ENCODE data around the gene ZGRF1.
"Not testable (repeated sequence)": the region's sequence is repeated elsewhere in the genome, so short reads cannot be mapped to it uniquely, and the experiment has no call there.

ZGRF1 gene

DNA sequence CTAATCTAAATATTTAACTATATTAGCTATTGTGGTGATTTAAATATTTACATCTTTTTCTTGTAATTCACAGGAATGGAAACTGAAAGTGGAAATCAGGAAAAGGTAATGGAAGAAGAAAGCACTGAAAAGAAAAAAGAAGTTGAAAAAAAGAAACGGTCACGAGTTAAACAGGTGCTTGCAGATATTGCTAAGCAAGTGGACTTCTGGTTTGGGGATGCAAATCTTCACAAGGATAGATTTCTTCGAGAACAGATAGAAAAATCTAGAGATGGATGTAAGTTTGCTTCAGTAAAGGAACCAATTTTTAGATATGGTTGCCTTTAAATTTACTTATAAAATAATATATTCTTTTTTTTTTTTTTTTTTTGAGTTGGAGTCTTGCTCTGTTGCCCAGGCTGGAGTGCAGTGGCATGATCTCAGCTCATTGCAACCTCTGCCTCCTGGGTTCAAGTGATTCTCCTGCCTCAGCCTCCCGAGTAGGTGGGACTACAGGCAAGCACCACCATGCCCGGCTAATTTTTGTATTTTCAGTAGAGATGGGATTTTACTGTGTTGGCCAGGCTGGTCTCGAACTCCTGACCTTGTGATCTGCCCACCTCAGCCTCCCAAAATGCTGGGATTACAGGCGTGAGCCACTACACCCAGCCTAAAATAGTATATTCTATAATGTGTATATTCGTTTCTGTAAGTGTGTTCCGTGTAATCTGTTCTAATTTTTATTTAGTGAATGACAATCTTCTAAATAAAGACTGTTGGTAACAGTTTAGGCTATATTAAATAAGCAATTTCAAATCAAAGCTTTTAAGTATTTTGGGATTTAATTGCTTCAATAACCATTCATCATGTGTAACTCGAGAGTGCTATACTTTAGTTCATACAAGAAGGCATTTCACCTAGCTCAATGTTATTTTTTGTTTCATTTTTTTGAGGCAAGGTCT, 8.2 kb upstream of the ZGRF1 start:
- H3K4me1 ChIP-seq (ENCODE audit: control insufficient read depth, insufficient read depth, low read length); H3K4me3 ChIP-seq (ENCODE audit: low read length in 2 of 2); H3K9ac ChIP-seq (ENCODE audit: low read length in 2 of 2); H3K27ac ChIP-seq (ENCODE audit: low read length); H3K27me3 ChIP-seq (ENCODE audit: control insufficient read depth in 1 of 2, insufficient read depth in 2 of 2, low read length in 2 of 2); H3K9me3 ChIP-seq (ENCODE audit: control insufficient read depth in 2 of 2, low read length in 2 of 2): not testable (repeated sequence)
- H3K36me3 ChIP-seq (ENCODE audit: control insufficient read depth in 2 of 2, insufficient read depth in 2 of 2, low read length in 2 of 2): peaks cover 17 to 22% of the 10 kb centered on the region in 2 donors

DNA sequence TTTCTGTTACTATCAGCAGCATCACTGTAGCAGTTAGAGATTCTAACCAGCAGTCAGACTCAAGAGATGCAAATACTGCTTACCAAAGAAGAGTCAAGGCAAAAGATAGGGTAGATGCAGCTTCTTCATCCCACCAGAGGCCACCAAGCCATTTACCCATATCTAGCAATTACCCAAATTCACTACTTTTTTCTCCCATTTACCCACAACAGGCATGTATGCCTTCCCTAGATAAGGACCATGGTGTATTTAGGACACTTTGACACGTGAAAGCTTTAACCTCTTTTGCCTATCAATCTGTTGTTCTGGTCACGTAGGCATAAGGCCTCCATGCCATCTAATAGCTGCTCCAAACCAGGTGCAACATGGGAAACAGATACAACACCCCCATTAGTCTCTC, 5.8 kb upstream of the ZGRF1 start:
- Histone ChIP-seq H3K9me3 (ENCODE audit: control insufficient read depth in 2 of 2, low read length in 2 of 2) (no peaks in the 10 kb centered on the region), H3K27me3 (ENCODE audit: control insufficient read depth in 1 of 2, insufficient read depth in 2 of 2, low read length in 2 of 2) (no peaks in the 10 kb centered on the region), H3K4me3 (ENCODE audit: low read length in 2 of 2) (no peak overlapping the region), H3K4me1 (ENCODE audit: control insufficient read depth, insufficient read depth, low read length) (no peaks in the 10 kb centered on the region), H3K9ac (ENCODE audit: low read length in 2 of 2) (no peak overlapping the region), H3K36me3 (ENCODE audit: control insufficient read depth in 2 of 2, insufficient read depth in 2 of 2, low read length in 2 of 2) (peaks cover 9 to 14% of the 10 kb centered on the region in 2 donors), H3K27ac (ENCODE audit: low read length) (no peak overlapping the region)

DNA sequence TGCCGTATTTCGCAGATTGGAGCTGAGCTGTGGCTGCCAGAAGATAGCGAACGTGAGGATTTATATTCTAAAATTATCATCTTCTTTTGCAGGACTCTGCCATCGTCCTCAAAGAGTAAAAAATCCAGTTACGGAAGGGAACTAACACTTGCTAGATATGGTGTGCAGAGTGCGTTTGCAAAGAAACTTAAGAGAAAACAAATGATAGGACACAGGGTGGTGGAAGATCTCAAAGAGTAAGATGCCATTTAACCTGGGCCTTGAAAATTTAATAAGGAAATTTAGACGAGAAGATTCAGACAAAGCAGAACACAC, 800 bp upstream of the ZGRF1 start:
- H3K4me3 ChIP-seq (ENCODE audit: low read length in 2 of 2): peak overlapping the region; percentile 91 to 100
- H3K27me3 ChIP-seq (ENCODE audit: control insufficient read depth in 1 of 2, insufficient read depth in 2 of 2, low read length in 2 of 2): no peaks in the 10 kb centered on the region
- no peaks in the 10 kb centered on the region for H3K9me3 ChIP-seq (ENCODE audit: control insufficient read depth in 2 of 2, low read length in 2 of 2)
- no peaks in the 10 kb centered on the region for H3K36me3 ChIP-seq (ENCODE audit: control insufficient read depth in 2 of 2, insufficient read depth in 2 of 2, low read length in 2 of 2)
- peak overlapping the region; percentile 96 for H3K27ac ChIP-seq (ENCODE audit: low read length)
- H3K4me1 ChIP-seq (ENCODE audit: control insufficient read depth, insufficient read depth, low read length): peaks cover 4% of the 10 kb centered on the region
- peak overlapping the region; percentile 96 to 98 for H3K9ac ChIP-seq (ENCODE audit: low read length in 2 of 2)

DNA sequence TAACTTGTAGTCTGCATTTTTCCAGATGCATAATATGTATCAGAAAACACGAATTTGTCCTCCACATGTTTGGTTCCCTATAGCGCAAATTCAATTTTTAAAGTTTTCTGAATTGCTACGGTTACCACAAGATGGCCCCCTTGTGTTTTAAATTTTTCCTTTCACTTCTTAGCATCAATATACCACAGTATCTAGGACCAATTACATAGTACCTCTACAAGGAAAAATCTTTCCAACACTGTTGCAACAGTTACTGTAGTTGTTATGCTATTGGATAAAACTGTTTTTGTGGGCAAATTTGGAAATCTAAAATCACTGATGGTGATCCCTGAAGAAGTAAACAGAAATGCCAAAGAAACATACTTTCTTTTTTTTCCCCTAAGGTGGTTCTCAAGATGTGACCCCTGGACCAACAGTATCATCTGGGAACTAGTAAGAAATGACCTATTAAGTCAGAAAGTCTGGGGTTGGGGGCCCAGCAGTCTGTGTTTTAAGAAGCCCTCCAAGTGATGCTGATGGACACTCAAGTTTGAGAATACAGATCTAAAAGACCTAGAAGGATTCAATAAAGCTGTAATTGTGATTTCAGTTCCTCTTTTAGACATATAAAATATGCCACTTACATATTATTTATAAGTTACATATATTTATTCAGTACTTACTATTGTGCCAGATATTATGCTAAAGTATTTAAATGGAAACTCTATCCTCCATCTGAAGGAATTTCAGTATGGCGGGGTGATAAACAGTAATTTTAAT, 3.1 kb downstream of the ZGRF1 start:
- Histone ChIP-seq H3K36me3 (ENCODE audit: control insufficient read depth in 2 of 2, insufficient read depth in 2 of 2, low read length in 2 of 2) (no peaks in the 10 kb centered on the region), H3K9me3 (ENCODE audit: control insufficient read depth in 2 of 2, low read length in 2 of 2) (no peaks in the 10 kb centered on the region), H3K4me1 (ENCODE audit: control insufficient read depth, insufficient read depth, low read length) (peaks cover 4% of the 10 kb centered on the region), H3K9ac (ENCODE audit: low read length in 2 of 2) (no peak overlapping the region), H3K27ac (ENCODE audit: low read length) (no peak overlapping the region), H3K4me3 (ENCODE audit: low read length in 2 of 2) (no peak overlapping the region), H3K27me3 (ENCODE audit: control insufficient read depth in 1 of 2, insufficient read depth in 2 of 2, low read length in 2 of 2) (no peaks in the 10 kb centered on the region)

DNA sequence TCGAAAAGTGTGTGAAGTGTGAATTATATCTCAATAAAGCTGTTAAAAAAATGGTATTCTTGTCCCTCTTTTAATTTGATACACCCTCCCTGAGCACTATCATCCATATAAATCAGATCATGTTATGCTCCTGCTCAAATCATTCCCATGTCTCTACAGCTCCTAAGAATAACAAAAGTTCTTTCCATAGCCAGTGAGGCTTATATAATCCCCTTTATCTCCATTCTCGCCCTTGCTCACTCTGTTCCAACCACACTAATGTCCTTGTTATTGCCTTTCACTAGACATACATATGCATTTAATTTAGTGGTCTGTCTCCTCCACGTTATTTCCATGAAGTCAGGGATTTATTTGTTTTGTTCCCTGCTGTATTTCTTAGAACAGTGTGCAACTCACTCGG, 10.5 kb downstream of the ZGRF1 start:
- Histone ChIP-seq H3K36me3 (ENCODE audit: control insufficient read depth in 2 of 2, insufficient read depth in 2 of 2, low read length in 2 of 2) (no peaks in the 10 kb centered on the region), H3K27ac (ENCODE audit: low read length) (no peak overlapping the region), H3K4me1 (ENCODE audit: control insufficient read depth, insufficient read depth, low read length) (no peaks in the 10 kb centered on the region), H3K9ac (ENCODE audit: low read length in 2 of 2) (no peak overlapping the region), H3K9me3 (ENCODE audit: control insufficient read depth in 2 of 2, low read length in 2 of 2) (no peaks in the 10 kb centered on the region), H3K27me3 (ENCODE audit: control insufficient read depth in 1 of 2, insufficient read depth in 2 of 2, low read length in 2 of 2) (no peaks in the 10 kb centered on the region), H3K4me3 (ENCODE audit: low read length in 2 of 2) (no peak overlapping the region)

DNA sequence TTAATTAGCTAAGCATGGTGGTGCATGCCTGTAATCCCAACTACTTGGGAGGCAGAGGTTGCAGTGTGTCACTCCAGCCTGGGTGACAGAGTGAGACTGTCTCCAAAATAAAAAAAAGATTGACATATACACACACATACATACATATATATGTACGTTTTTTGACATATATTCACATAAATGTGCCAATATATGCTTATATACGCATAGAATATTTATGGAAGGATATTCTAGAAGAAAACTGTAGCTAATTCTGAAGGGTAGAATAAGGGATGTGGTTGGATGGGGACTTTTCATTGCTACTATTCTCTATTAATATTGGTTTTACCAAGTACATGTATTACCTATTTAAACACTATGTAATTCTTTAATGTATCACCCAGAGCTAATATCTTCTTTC, 19.7 kb downstream of the ZGRF1 start:
- Histone ChIP-seq H3K9ac (ENCODE audit: low read length in 2 of 2) (no peak overlapping the region), H3K27me3 (ENCODE audit: control insufficient read depth in 1 of 2, insufficient read depth in 2 of 2, low read length in 2 of 2) (no peaks in the 10 kb centered on the region), H3K9me3 (ENCODE audit: control insufficient read depth in 2 of 2, low read length in 2 of 2) (no peaks in the 10 kb centered on the region), H3K36me3 (ENCODE audit: control insufficient read depth in 2 of 2, insufficient read depth in 2 of 2, low read length in 2 of 2) (peaks cover 0 to 3% of the 10 kb centered on the region in 2 donors), H3K4me3 (ENCODE audit: low read length in 2 of 2) (no peak overlapping the region), H3K27ac (ENCODE audit: low read length) (no peak overlapping the region), H3K4me1 (ENCODE audit: control insufficient read depth, insufficient read depth, low read length) (no peaks in the 10 kb centered on the region)

DNA sequence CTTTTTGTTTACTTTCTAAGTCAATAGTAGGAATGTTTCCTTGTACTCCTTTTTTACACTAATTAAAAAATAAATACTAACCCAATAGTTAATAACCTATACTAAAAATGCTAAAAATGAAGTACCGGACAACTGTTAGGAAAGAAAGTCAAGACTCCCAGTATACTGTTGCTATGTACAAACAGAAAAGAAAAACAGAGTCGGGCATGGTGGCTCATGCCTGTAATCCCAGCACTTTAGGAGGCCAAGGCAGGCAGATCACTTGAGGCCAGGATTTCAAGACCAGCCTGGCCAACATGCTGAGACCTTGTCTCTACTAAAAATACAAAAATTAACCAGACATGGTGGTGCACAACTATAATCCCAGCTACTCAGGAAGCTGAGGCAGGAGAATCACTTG, 23.9 kb downstream of the ZGRF1 start:
- H3K9me3 ChIP-seq (ENCODE audit: control insufficient read depth in 2 of 2, low read length in 2 of 2); H3K9ac ChIP-seq (ENCODE audit: low read length in 2 of 2); H3K4me1 ChIP-seq (ENCODE audit: control insufficient read depth, insufficient read depth, low read length); H3K27me3 ChIP-seq (ENCODE audit: control insufficient read depth in 1 of 2, insufficient read depth in 2 of 2, low read length in 2 of 2); H3K4me3 ChIP-seq (ENCODE audit: low read length in 2 of 2); H3K36me3 ChIP-seq (ENCODE audit: control insufficient read depth in 2 of 2, insufficient read depth in 2 of 2, low read length in 2 of 2); H3K27ac ChIP-seq (ENCODE audit: low read length): not testable (repeated sequence)

DNA sequence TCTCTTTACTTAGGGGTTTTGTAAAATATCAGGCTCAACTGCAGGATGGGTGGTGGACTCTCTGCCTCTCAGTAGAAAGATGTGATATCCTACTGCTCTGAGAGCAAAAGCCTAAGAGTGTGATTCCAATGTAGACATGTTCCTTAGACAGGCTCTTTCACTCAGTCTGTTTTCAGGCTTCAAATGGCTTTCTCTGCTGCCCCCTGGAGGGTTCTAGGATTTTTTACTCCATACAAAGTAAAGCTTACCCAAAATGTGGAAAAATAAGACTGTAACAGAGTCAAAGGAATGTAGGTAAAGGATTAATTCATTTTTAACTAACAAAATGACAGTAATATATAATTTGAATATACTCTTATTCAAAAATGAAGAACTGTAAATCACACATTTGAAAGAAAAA, 32.1 kb downstream of the ZGRF1 start:
- Histone ChIP-seq H3K27ac (ENCODE audit: low read length) (no peak overlapping the region), H3K9ac (ENCODE audit: low read length in 2 of 2) (no peak overlapping the region), H3K9me3 (ENCODE audit: control insufficient read depth in 2 of 2, low read length in 2 of 2) (no peaks in the 10 kb centered on the region), H3K36me3 (ENCODE audit: control insufficient read depth in 2 of 2, insufficient read depth in 2 of 2, low read length in 2 of 2) (no peaks in the 10 kb centered on the region), H3K4me3 (ENCODE audit: low read length in 2 of 2) (no peak overlapping the region), H3K4me1 (ENCODE audit: control insufficient read depth, insufficient read depth, low read length) (no peaks in the 10 kb centered on the region), H3K27me3 (ENCODE audit: control insufficient read depth in 1 of 2, insufficient read depth in 2 of 2, low read length in 2 of 2) (no peaks in the 10 kb centered on the region)

DNA sequence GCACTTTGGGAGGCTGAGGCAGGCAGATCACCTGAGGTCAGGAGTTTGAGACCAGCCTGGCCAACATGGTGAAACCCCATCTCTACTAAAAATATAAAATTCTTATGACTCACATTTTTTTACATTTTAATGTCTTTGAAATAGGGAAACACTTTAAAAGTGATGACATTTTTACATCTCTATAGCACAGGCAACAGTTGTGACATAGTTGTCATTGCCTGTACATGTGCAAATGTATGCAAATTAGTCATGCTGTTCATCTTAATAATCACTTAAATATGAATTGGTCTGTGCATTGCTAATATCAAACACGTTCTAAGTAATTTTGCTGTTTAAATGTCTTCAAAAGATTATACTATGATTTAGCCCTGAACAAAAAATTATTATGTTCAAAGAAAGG, 41.7 kb downstream of the ZGRF1 start:
- H3K27me3 ChIP-seq (ENCODE audit: control insufficient read depth in 1 of 2, insufficient read depth in 2 of 2, low read length in 2 of 2): no peaks in the 10 kb centered on the region
- H3K36me3 ChIP-seq (ENCODE audit: control insufficient read depth in 2 of 2, insufficient read depth in 2 of 2, low read length in 2 of 2): no peaks in the 10 kb centered on the region
- no peaks in the 10 kb centered on the region for H3K9me3 ChIP-seq (ENCODE audit: control insufficient read depth in 2 of 2, low read length in 2 of 2)
- no peak overlapping the region for H3K27ac ChIP-seq (ENCODE audit: low read length)
- H3K9ac ChIP-seq (ENCODE audit: low read length in 2 of 2): no peak overlapping the region
- no peak overlapping the region for H3K4me3 ChIP-seq (ENCODE audit: low read length in 2 of 2)
- no peaks in the 10 kb centered on the region for H3K4me1 ChIP-seq (ENCODE audit: control insufficient read depth, insufficient read depth, low read length)

DNA sequence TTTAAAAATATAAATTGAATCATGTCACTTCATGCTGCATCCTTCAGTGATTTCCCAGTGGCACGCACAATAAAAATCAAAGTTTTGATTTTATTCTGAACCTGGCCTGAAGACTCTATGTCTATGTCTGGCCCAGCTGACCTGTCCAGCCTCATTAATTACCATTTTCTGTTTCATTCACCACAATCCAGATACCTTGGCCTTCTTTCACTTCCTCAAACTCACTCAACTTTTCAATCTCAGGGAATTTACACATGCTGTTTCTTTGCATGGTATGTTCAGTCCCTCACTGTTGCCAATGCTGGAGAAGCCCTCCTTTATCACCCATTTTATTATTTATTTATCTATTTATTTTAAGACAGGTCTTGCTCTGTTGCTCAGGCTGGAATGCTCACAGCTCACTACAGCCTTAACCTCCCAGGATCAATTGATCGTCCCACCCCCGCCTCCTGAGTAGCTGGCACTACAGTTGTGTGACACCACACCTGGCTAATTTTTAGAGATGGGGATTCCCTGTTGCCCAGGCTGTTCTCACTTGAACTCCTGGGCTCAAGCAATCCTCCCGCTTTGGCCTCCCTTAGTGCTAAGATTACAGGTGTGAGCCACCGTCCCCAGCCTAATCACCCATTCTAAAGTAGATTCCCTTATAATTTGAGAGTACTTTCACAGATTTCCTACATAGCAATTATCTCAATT, 43.1 kb downstream of the ZGRF1 start:
- no peaks in the 10 kb centered on the region for H3K36me3 ChIP-seq (ENCODE audit: control insufficient read depth in 2 of 2, insufficient read depth in 2 of 2, low read length in 2 of 2)
- no peaks in the 10 kb centered on the region for H3K9me3 ChIP-seq (ENCODE audit: control insufficient read depth in 2 of 2, low read length in 2 of 2)
- H3K4me3 ChIP-seq (ENCODE audit: low read length in 2 of 2): no peak overlapping the region
- no peaks in the 10 kb centered on the region for H3K4me1 ChIP-seq (ENCODE audit: control insufficient read depth, insufficient read depth, low read length)
- H3K27me3 ChIP-seq (ENCODE audit: control insufficient read depth in 1 of 2, insufficient read depth in 2 of 2, low read length in 2 of 2): no peaks in the 10 kb centered on the region
- no peak overlapping the region for H3K27ac ChIP-seq (ENCODE audit: low read length)
- H3K9ac ChIP-seq (ENCODE audit: low read length in 2 of 2): no peak overlapping the region
